DOHH2 (cell line): ENCODE data around the gene PTPN3.

ENCODE experiments used
- H3F3A ChIP-seq: fragments of 200-600 bp; sonication (generic), shearing (Covaris generic); 2 replicates; pipeline ENCODE4 v1.6.0; 2016; ENCODE audit warnings: antibody characterized with exemption, mild to moderate bottlenecking; ENCODE audit not compliant: control insufficient read depth, insufficient read depth
- H3K27ac ChIP-seq: fragments of 200-600 bp; sonication (generic); 2 replicates; pipeline ENCODE4 v1.5.1; 2014; ENCODE audit warnings: low read depth, mild to moderate bottlenecking, low read length, moderate library complexity
- H3K27me3 ChIP-seq: fragments of 200-600 bp; sonication (generic); 2 replicates; pipeline ENCODE4 v1.6.1; 2014; ENCODE audit warnings: mild to moderate bottlenecking, low read length, mixed read lengths; ENCODE audit not compliant: control insufficient read depth
- H3K36me3 ChIP-seq: fragments of 200-600 bp; sonication (generic); 2 replicates; pipeline ENCODE4 v1.6.1; 2014; ENCODE audit warnings: mild to moderate bottlenecking, low read length, moderate library complexity, mixed read lengths; ENCODE audit not compliant: control insufficient read depth
- H3K4me1 ChIP-seq: fragments of 200-600 bp; sonication (generic); 2 replicates; pipeline ENCODE4 v1.6.1; 2014; ENCODE audit warnings: mild to moderate bottlenecking, low read length, mixed read lengths; ENCODE audit not compliant: control insufficient read depth
- H3K4me2 ChIP-seq: fragments of 200-600 bp; sonication (generic); 2 replicates; pipeline ENCODE4 v1.6.0; 2014; ENCODE audit warnings: mild to moderate bottlenecking, low read length, moderate library complexity
- H3K4me3 ChIP-seq: fragments of 200-600 bp; sonication (generic); 2 replicates; pipeline ENCODE4 v1.5.1; 2014; ENCODE audit warnings: mild to moderate bottlenecking, low read length, mixed read lengths
- H3K79me2 ChIP-seq: fragments of 200-600 bp; sonication (generic); 2 replicates; pipeline ENCODE4 v1.6.1; 2014; ENCODE audit warnings: mild to moderate bottlenecking, low read length, mixed read lengths; ENCODE audit not compliant: control insufficient read depth
- H3K9me2 ChIP-seq: fragments of 200-600 bp; sonication (generic); replicated peaks from 2 replicates; pipeline ENCODE4 v1.6.1; 2014; ENCODE audit warnings: mild to moderate bottlenecking, low read length, mixed read lengths; ENCODE audit not compliant: control insufficient read depth
- H3K9me3 ChIP-seq: fragments of 200-600 bp; sonication (generic); 2 replicates; pipeline ENCODE4 v1.6.1; 2014; ENCODE audit warnings: antibody characterized with exemption, low read length, mixed read lengths; ENCODE audit not compliant: control insufficient read depth, insufficient read depth
- H4K20me1 ChIP-seq: fragments of 200-600 bp; sonication (generic); 2 replicates; pipeline ENCODE4 v1.6.0; 2014; ENCODE audit warnings: low read depth, mild to moderate bottlenecking, antibody characterized with exemption, low read length, moderate library complexity; ENCODE audit not compliant: control insufficient read depth, insufficient read depth
- EZH2phosphoT487 ChIP-seq: fragments of 200-600 bp; sonication (generic); IDR thresholded peaks from 2 replicates; pipeline ENCODE4 v1.6.1; 2017; ENCODE audit warnings: borderline replicate concordance, mild to moderate bottlenecking, antibody characterized with exemption, low read length, moderate library complexity, mixed read lengths
- TF ChIP-seq, protein P1 (sequence below): fragments of 200-600 bp; sonication (generic); IDR thresholded peaks from one replicate; pipeline ENCODE4 v1.5.1; 2014; ENCODE audit warnings: antibody characterized with exemption, mild to moderate bottlenecking, low read depth, low read length; ENCODE audit not compliant: poor library complexity, severe bottlenecking

Gene PTPN3

DNA sequence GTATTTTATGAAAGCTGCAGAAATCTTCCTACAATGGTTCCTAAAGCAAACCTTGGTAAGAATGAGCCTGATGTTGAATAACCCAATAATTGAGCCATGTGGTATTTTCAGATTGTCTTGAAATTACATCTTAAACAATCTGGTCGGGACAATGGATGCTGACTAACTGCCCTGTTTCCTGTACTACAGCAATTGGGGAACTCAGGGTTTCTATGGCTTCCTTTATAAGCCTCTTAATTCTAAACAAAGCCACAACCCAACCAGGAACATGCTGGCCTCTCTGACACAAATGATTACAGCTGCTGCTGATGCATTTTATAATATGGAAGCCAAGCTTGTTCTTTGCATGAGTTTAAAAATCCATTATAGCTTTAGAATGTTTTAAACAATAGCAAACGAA, 30.2 kb downstream of the PTPN3 start:
- no peak overlapping the region for H3K4me2 ChIP-seq
- no peak overlapping the region for H3K27ac ChIP-seq

DNA sequence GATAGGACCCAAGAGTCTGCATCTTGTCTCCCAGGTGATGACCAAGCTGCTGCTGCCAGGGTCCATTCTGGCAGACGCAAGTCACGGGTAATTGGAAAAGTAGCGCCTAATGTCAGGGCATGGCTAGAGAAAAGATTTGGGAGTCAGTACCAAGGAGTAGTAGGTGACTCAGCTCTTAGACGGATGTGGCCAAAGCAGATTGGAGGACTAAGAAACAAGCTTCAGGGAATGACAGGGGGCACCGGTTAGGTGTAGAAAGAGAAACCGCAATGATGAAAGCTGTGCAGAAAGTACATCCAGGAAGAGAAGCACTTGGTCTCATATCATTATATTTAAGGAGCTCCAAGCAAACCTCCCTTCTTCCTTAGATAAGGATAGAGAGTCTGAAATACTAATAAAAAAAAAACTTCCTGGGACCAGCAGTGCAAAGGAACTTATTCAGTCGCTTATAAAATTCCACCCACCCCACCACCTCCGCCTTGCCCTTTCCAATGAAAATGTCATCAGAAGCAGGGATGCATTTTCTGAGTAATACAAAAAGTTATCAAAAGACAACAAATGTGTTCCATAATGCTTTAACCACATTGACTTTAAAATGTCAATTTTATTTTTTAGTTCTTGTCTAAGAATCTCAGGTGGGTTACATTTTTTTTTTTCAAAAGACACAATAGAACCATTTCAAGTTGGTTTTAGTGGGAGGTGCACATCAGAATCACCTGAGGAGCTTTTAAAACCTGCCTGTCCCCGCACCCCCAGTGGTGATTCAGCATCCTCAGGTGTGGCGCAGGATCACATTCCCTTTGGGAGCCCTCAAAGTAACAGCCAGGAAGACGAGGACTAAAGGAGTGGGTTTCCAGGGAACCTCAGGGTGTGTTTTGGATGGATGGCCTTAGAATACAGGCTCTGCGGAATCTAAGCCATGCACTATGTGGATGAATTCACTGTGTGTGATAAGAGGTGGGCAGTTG, 31.2 kb downstream of the PTPN3 start:
- Histone ChIP-seq H3F3A (no peaks in the 10 kb centered on the region), H3K4me1 (no peaks in the 10 kb centered on the region), H3K36me3 (no peaks in the 10 kb centered on the region), H3K27me3 (peaks cover 7% of the 10 kb centered on the region; the same call in 1 of the 2 replicates), H4K20me1 (no peaks in the 10 kb centered on the region), H3K9me2 (no peaks in the 10 kb centered on the region), H3K4me3 (no peak overlapping the region), H3K79me2 (no peaks in the 10 kb centered on the region), H3K27ac (no peak overlapping the region), H3K4me2 (no peak overlapping the region), H3K9me3 (no peaks in the 10 kb centered on the region)
- TF ChIP-seq EZH2phosphoT487: no peak
- TF ChIP-seq, protein P1, sequence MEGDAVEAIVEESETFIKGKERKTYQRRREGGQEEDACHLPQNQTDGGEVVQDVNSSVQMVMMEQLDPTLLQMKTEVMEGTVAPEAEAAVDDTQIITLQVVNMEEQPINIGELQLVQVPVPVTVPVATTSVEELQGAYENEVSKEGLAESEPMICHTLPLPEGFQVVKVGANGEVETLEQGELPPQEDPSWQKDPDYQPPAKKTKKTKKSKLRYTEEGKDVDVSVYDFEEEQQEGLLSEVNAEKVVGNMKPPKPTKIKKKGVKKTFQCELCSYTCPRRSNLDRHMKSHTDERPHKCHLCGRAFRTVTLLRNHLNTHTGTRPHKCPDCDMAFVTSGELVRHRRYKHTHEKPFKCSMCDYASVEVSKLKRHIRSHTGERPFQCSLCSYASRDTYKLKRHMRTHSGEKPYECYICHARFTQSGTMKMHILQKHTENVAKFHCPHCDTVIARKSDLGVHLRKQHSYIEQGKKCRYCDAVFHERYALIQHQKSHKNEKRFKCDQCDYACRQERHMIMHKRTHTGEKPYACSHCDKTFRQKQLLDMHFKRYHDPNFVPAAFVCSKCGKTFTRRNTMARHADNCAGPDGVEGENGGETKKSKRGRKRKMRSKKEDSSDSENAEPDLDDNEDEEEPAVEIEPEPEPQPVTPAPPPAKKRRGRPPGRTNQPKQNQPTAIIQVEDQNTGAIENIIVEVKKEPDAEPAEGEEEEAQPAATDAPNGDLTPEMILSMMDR: no peak

More for the DNA sequence above, 30.2 kb downstream of the PTPN3 start:
- Histone ChIP-seq H3K4me3 (no peak overlapping the region), H3K9me3 (no peaks in the 10 kb centered on the region), H3K36me3 (no peaks in the 10 kb centered on the region), H3K9me2 (no peaks in the 10 kb centered on the region), H4K20me1 (no peaks in the 10 kb centered on the region), H3K27me3 (peaks cover 10% of the 10 kb centered on the region; the same call in 1 of the 2 replicates), H3K79me2 (no peaks in the 10 kb centered on the region), H3K4me1 (no peaks in the 10 kb centered on the region), H3F3A (no peaks in the 10 kb centered on the region)
- TF ChIP-seq, protein P1: no peak
- TF ChIP-seq EZH2phosphoT487: no peak

DNA sequence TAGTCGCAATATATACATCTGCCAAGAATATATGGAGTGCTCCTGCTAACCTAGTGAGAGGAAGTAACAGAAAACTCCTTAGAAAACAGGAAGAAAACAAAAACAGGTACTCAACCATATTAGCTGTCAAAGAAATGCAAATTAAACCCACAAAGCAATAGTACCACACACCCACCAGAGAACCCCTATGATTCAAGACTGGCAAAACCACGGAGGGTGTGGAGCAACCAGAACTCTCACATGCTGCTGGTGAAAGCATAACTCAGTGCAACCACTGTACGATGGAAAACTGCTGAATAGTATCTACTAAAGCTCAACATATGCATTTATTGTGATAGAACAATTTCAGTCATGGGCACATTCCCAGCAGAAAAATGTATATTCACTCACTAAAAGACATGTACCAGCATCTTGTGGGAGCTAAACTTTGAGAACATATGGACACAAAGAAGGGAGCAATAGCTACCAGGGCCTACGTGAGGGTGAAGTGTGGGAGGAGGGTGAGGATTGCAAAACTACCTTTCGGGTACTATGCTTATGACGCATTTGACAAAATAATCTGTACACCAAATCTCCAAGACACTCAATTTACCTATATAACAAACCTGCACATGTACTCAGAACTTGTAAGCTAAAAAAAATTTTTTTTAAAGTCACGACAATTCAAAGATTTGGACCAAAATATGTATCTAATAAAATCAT, 34.0 kb downstream of the PTPN3 start:
- no peak for TF ChIP-seq EZH2phosphoT487
- TF ChIP-seq, protein P1: no peak
- H3K4me2 ChIP-seq: no peak overlapping the region

More for the DNA sequence above, 34.0 kb downstream of the PTPN3 start:
- Histone ChIP-seq H4K20me1 (no peaks in the 10 kb centered on the region), H3K9me2 (no peaks in the 10 kb centered on the region), H3K79me2 (no peaks in the 10 kb centered on the region), H3K9me3 (no peaks in the 10 kb centered on the region), H3K4me3 (no peak overlapping the region), H3K27ac (no peak overlapping the region), H3K27me3 (peaks cover 5% of the 10 kb centered on the region; the same call in 1 of the 2 replicates), H3F3A (no peaks in the 10 kb centered on the region), H3K36me3 (no peaks in the 10 kb centered on the region), H3K4me1 (no peaks in the 10 kb centered on the region)
